Sciatic nerve (tissue), 2 donors: ENCODE data around the gene GMPPB. TPM values are rescaled to one million over a fixed set of nuclear protein-coding genes. Genes with fewer than 3 reads are reported as not detected.
"Not testable (repeated sequence)": the region's sequence is repeated elsewhere in the genome, so short reads cannot be mapped to it uniquely, and the experiment has no call there.

Experiments used
- ATAC-seq: fragments of 200-7000 bp; cut with Tn5 transposase; one replicate; pipeline ENCODE4 v1.9.1; 2020; ENCODE audit warnings: mild to moderate bottlenecking, moderate library complexity
- DNase-seq: peaks from one replicate; pipeline ENCODE4 v3.0.0-alpha.2; 2020; ENCODE audit warnings: low spot score
- intact Hi-C: fragments of 100-400 bp; cut with DNase I; formaldehyde crosslinking; loops from one replicate; pipeline ENCODE4 v1.14.2; 2022
- total RNA-seq: library from RNA; stranded (reverse); fragmentation: NEBNext Ultra II Directional; extraction: Animal tissue kit (Norgen Biotek cat#: 25700); gene quantifications from one replicate; pipeline ENCODE4 v1.2.1, GENCODE V29; 2021
- donor health status: DM: no; HTN: no; CAD: no.
- donor health status: DM: no; HTN: no; CAD: no.

GMPPB gene
- 22.0 TPM for total RNA-seq

GRCh38 chr3:49723628-49724551 lies at the start of gene GMPPB:
GMPPB (minus strand) TSS chr3:49723951; CDS start chr3:49723726, 225 bp downstream.
- DNase-seq (peak; percentile 98), ATAC-seq (peak; percentile 93)
- intact Hi-C loops, result no loop called here

- intact Hi-C loops, result no loop called here
- DNase-seq, result no peak
- no peak for ATAC-seq
These were observed 49.0 kb upstream of the GMPPB start for GRCh38 chr3:49772703-49773102.

GRCh38 chr3:49771340-49771938 lies 47.7 kb upstream of the GMPPB start:
- intact Hi-C loops, result no loop called here
- no peak for ATAC-seq

GRCh38 chr3:49769926-49770325 lies 46.2 kb upstream of the GMPPB start:
- DNase-seq (no peak), ATAC-seq (no peak)
- intact Hi-C loops, result no loop called here

More at GRCh38 chr3:49771340-49771938, 47.7 kb upstream of the GMPPB start:
- no peak for DNase-seq

- intact Hi-C loops, result no loop called here
- DNase-seq, result no peak
- no peak for ATAC-seq
These were observed 45.6 kb upstream of the GMPPB start for GRCh38 chr3:49769286-49769915.

GRCh38 chr3:49763981-49764380 lies 40.2 kb upstream of the GMPPB start:
- intact Hi-C loops, result no loop called here
- ATAC-seq, result no peak
- no peak for DNase-seq

GRCh38 chr3:49761661-49762060 lies 37.9 kb upstream of the GMPPB start:
- intact Hi-C loops, result no loop called here
- DNase-seq (no peak), ATAC-seq (no peak)

GRCh38 chr3:49759226-49759625 lies 35.5 kb upstream of the GMPPB start:
- DNase-seq (no peak), ATAC-seq (no peak)
- intact Hi-C loops, result no loop called here

GRCh38 chr3:49757197-49757596 lies 33.4 kb upstream of the GMPPB start:
- ATAC-seq (no peak), DNase-seq (no peak)
- intact Hi-C loops, result no loop called here

GRCh38 chr3:49756036-49756435 lies 32.3 kb upstream of the GMPPB start:
- ATAC-seq, result no peak
- DNase-seq, result no peak
- intact Hi-C loops, result no loop called here

GRCh38 chr3:49754536-49754935 lies 30.8 kb upstream of the GMPPB start:
- DNase-seq (no peak), ATAC-seq (no peak)
- intact Hi-C loops, result no loop called here

GRCh38 chr3:49751501-49751900 lies 27.8 kb upstream of the GMPPB start:
- DNase-seq (no peak), ATAC-seq (no peak)
- intact Hi-C loops, result no loop called here

- intact Hi-C loops, result no loop called here
- ATAC-seq (no peak), DNase-seq (no peak)
These were observed 26.3 kb upstream of the GMPPB start for GRCh38 chr3:49750056-49750455.

- not testable (repeated sequence) for DNase-seq
These were observed 25.1 kb upstream of the GMPPB start for GRCh38 chr3:49748874-49749273.

GRCh38 chr3:49747792-49748480 lies 24.2 kb upstream of the GMPPB start:
- no peak for DNase-seq
- intact Hi-C loops, result no loop called here
- ATAC-seq, result no peak

More at GRCh38 chr3:49748874-49749273, 25.1 kb upstream of the GMPPB start:
- intact Hi-C loops, ATAC-seq: not testable (repeated sequence)

- intact Hi-C loops, result no loop called here
- ATAC-seq (no peak), DNase-seq (no peak)
These were observed 22.2 kb upstream of the GMPPB start for GRCh38 chr3:49745986-49746385.

- DNase-seq, result no peak
- intact Hi-C loops, result no loop called here
- no peak for ATAC-seq
These were observed 16.7 kb upstream of the GMPPB start for GRCh38 chr3:49740427-49740826.

GRCh38 chr3:49738067-49738713 lies 14.4 kb upstream of the GMPPB start:
- no peak for ATAC-seq
- intact Hi-C loops, result no loop called here
- peak; percentile 36 for DNase-seq

GRCh38 chr3:49734752-49735151 lies 11.0 kb upstream of the GMPPB start:
- ATAC-seq, result no peak
- no peak for DNase-seq
- intact Hi-C loops, result no loop called here
